Endothelial cell of umbilical vein (primary cell): ENCODE results near the gene KLHL25.

Experiments used
- CTCF ChIP-seq, 2 donors: IDR thresholded peaks; 1 replicate in 1 of 2; 2 replicates in 1 of 2; pipeline ENCODE4 v1.5.1; 2011; ENCODE audit warnings: low read length in 2 of 2, mild to moderate bottlenecking in 2 of 2, moderate library complexity in 2 of 2, control low read depth in 1 of 2, inconsistent platforms in 1 of 2, low read depth in 1 of 2; ENCODE audit not compliant: insufficient read depth in 1 of 2; ENCODE audit errors: extremely low read depth in 1 of 2
- POLR2A ChIP-seq: IDR thresholded peaks from 2 replicates; pipeline ENCODE4 v1.6.1; 2012; ENCODE audit warnings: low read depth, mild to moderate bottlenecking, control low read depth, low read length

GRCh38 chr15:85751291-85752123 is 43.2 kb downstream of the KLHL25 start:
- TF ChIP-seq CTCF (IDR thresholded peaks at IDR 0.05; ENCODE audit: extremely low read depth in 1 of 2, insufficient read depth in 1 of 2, low read depth in 1 of 2, low read length in 2 of 2): no peak
- no peak for TF ChIP-seq POLR2A
